Tibial nerve (tissue), 4 donors: ENCODE data around the gene ITM2C.

Source experiments
- CTCF ChIP-seq, 5 experiments: fragments of 200-600 bp in 3 of 5; fragments of 450-650 bp in 2 of 5; sonication (generic) in 3 of 5; IDR thresholded peaks; one replicate each; pipeline ENCODE4 v1.5.1; 2016 to 2019; ENCODE audit warnings: antibody characterized with exemption in 5 of 5, mild to moderate bottlenecking in 3 of 5, moderate library complexity in 2 of 5
- EP300 ChIP-seq, 2 donors: sonication (generic); formaldehyde crosslinking; IDR thresholded peaks; one replicate each; pipeline ENCODE4 v1.6.1; 2017; ENCODE audit warnings: antibody characterized with exemption in 2 of 2, mild to moderate bottlenecking in 1 of 2

- TF ChIP-seq CTCF (IDR thresholded peaks at IDR 0.05) (no peak), EP300 (IDR thresholded peaks at IDR 0.05) (no peak)
Observed at GRCh38 chr2:230861552-230862255, 3.0 kb upstream of the ITM2C start.
